COLO668 (cell line): ENCODE results near the gene VWA3B.
"Not testable (repeated sequence)": the region's sequence is repeated elsewhere in the genome, so short reads cannot be mapped to it uniquely, and the experiment has no call there.

Experiments
- DNase-seq: peaks from one replicate; lab custom pipeline; 2025; ENCODE audit not compliant: unreplicated experiment; lab: John Stamatoyannopoulos, UW

VWA3B gene

DNA sequence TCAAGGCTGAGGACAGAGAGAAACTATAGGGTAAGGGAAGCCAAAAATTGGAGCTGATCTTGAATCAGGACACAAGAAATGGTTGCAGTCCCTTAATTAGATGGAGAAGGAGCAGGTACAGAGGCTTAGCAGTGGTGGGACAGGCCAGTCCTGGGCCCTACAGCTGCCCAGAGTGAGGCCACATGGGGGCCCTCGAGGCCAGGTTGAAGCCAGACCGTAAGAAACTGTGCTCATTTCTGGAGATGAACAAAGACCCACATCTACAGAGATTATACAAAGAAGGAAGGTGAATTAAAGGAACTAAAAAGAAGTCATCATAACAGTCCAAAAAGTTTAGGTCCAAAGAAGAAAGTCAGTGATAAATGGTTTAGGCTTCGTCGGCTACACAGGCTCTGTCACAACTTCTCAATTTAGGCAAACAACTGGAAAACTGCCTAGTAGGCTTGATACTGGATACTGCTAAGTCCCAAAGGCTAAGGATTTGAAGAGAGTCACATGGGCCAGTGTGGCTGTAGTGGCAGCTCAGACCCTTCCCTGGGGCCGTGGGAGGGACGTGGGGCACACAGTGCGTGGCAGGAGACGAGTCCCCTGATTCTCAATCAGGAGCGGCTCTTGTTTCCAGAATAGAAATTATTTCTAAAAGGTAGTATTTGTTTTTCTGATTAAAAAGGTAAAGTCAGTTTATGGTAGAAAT is 208.9 kb downstream of the VWA3B start:
- DNase-seq: no peak

DNA sequence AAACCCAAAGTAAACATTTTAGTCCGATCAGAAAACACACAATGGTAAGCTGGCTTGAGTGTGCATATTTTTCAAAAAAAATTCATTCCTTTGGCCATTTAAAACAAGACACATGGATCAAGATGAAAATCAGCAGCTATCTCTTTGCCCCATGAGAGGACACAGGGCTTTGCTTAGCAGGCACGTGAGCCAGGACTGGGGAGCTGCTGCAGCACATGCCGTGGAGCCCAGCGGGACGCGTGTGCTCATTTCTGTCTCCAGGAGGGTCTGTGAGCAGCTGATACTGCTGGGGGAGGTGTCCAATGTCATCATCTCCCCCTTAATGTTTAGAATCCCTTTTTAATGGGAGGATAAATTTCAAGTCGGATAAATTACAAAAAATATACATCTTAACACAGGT is 209.5 kb downstream of the VWA3B start:
- DNase-seq: no peak

GRCh38 chr2:98297817-98298682 is 211.1 kb downstream of the VWA3B start:
- no peak for DNase-seq

DNA sequence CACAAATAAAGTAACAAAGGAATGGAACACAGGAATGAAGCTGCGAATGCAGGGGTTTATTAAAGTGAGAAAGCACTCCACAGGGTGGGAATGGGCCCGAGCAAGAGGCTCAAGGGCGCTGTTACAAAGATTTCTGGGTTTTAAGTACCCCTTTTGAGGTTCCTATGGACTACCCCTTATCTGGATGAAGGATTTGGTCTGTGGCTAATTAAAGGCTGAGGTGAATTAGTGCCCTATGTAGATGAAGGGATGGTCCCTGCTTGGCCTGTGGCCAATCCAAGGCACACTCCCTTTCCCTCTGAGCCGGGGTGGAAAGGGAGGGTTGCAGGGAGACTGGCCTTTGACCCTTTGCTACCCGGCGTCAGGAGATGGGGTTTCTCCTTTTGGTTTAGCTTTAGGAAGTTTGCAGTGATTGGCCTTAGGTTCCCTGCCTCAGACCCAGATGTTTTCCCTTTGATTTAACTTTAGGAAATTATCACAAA is 211.8 kb downstream of the VWA3B start:
- DNase-seq: no peak

GRCh38 chr2:98299211-98299905 is 212.4 kb downstream of the VWA3B start:
- no peak for DNase-seq

GRCh38 chr2:98300141-98300874 is 213.3 kb downstream of the VWA3B start:
- DNase-seq: no peak

GRCh38 chr2:98301469-98301868 is 214.5 kb downstream of the VWA3B start:
- no peak for DNase-seq

DNA sequence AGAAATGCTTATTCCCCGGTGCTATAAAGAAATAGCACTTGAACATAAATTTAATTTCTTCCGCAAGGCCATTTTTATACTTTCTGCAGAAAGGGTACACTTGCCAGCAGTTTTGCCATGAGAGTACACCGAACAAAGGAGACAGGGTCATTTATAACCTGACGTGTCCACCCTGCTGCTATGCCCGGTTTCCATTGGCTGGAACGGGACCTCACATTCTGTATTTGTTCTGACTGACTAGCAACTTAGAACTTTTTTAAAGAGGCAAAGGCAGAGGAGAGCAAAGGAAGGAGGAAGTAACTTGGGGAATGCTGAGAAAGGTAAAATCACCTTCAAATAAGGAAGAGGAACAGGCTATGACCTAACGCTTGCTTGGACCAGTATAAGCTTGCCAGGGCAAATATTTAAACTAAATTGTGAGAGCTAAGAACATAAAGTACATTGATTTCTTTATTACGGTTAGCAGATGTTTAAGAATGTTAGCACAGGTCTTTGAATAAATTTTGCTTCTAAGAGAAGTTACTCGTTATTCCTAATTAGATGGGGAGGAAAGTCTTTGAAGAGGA is 220.2 kb downstream of the VWA3B start:
- DNase-seq: not testable (repeated sequence)

- no peak for DNase-seq
Measured at GRCh38 chr2:98308068-98308467, 221.1 kb downstream of the VWA3B start.

DNA sequence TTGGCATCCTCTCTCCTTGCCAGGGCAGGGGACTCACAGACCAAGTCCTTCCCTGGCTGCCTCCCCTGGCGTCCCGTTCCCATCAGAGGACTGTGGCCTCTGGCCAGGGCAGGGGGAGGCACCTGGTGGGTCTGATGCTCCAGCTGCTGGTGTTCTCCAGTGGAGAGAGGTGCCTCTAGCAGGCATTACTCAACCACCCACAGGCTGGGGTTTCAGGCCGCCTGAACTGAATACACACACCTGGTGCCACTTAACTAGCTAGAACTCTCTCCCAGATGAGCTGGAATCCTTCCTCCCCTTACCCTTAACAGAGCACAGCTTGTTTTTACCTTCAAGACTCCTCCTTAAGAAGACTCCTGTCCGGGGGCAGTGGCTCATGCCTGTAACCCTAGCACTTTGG is 221.6 kb downstream of the VWA3B start:
- DNase-seq: peak; percentile 52

GRCh38 chr2:98309580-98309979 is 222.6 kb downstream of the VWA3B start:
- no peak for DNase-seq

DNA sequence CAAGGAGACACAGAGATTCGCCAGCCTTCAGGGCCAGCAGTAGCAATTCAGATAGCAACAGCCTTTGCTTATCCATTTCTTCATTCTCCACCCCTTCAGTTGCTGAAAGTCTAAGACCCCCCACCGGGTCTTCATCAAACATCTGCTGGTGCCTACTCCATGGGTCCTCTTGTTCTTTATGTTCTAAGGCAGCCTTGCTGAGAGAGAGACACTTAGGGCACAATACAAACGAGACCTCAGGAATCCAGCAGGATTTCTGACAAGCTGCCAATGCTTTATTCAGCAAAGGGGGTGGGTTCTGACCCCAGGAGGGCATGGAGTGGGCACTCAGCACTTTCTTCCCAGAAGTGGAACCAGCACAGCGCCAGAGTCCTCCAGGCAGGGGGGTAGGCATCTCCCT is 223.0 kb downstream of the VWA3B start:
- DNase-seq: no peak

DNA sequence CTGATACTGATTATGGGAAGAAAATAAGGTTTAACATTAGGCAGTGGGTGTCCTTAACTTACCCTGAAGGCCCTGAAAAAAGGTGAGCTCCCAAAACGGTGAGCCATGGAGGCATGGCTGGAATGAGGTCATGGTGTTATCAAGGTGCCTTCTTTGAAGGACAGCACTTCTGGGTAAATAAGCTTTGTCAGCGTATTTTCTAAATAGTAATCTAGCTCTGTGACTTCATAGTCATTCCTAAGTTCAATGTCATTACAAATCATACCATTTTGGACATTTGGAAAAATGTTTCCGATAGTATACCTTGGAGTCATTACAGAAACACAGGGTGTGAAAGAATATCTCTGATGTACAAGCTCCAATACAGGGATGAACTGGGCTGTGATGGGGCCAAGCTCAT is 224.1 kb downstream of the VWA3B start:
- no peak for DNase-seq

- DNase-seq: no peak
Measured at GRCh38 chr2:98311771-98312545, 225.0 kb downstream of the VWA3B start.

GRCh38 chr2:98313492-98314250 is 226.7 kb downstream of the VWA3B start:
- no peak for DNase-seq

- DNase-seq: no peak
Measured at GRCh38 chr2:98314251-98314650, 227.3 kb downstream of the VWA3B start.

DNA sequence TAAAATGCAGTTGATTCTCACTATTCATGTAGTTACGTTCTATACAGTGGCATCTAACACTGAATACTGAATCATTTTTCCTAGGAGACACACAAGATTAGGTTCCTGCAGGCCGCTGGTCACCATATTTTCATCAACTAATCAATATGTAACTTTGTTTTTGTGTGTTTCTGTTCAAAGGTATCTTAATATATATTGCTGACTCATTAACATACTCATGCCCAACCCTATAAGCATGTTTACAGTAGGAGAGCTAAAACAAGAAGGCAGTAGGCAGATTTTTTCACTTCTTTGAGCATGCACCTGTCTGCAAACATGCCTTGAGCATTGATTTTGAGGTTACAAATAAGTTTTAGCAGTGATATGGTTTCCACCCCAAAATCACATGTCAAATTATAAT is 229.0 kb downstream of the VWA3B start:
- no peak for DNase-seq

GRCh38 chr2:98317214-98317613 is 230.2 kb downstream of the VWA3B start:
- no peak for DNase-seq

- DNase-seq: not testable (repeated sequence)
Measured at GRCh38 chr2:98320171-98320570, 233.2 kb downstream of the VWA3B start.
